GM12878 (cell line): ENCODE data around the gene COL19A1. TPM values are rescaled to one million over a fixed set of nuclear protein-coding genes. Genes with fewer than 3 reads are reported as not detected.
A peak's percentile ranks its signal among the peaks of the same experiment; 100 is the strongest.

Experiments
- CBFB ChIP-seq: IDR thresholded peaks from 2 replicates; pipeline ENCODE4 v1.6.1; 2016; ENCODE audit warnings: antibody characterized with exemption, low read depth
- KDM1A ChIP-seq: fragments of 200-600 bp; sonication (generic); IDR thresholded peaks from 2 replicates; pipeline ENCODE4 v1.6.1; 2016; ENCODE audit warnings: borderline replicate concordance
- MYB ChIP-seq: fragments of 150-350 bp; IDR thresholded peaks from 2 replicates; pipeline ENCODE4 v1.6.1; 2014; ENCODE audit warnings: mild to moderate bottlenecking, low read depth, low read length, borderline replicate concordance
- NR2C2 ChIP-seq: IDR thresholded peaks from 2 replicates; pipeline ENCODE4 v1.6.1; 2011; ENCODE audit warnings: borderline replicate concordance, low read depth; ENCODE audit not compliant: control insufficient read depth, insufficient read length
- RELA ChIP-seq: fragments of 450-650 bp; IDR thresholded peaks from 2 replicates; pipeline ENCODE4 v1.8.0; 2014; ENCODE audit warnings: borderline replicate concordance; ENCODE audit not compliant: partially characterized antibody
- SMAD5 ChIP-seq: IDR thresholded peaks from 2 replicates; pipeline ENCODE4 v1.6.1; 2016; ENCODE audit warnings: antibody characterized with exemption, low read depth
- STAT3 ChIP-seq: IDR thresholded peaks from 2 replicates; pipeline ENCODE4 v1.6.1; 2011; ENCODE audit warnings: low read depth, low read length, improper control_type of control experiment
- YY1 ChIP-seq: IDR thresholded peaks from 2 replicates; pipeline ENCODE4 v1.6.1; 2011; ENCODE audit warnings: low read depth, mild to moderate bottlenecking, low read length
- ZNF24 ChIP-seq: fragments of 450-650 bp; IDR thresholded peaks from 2 replicates; pipeline ENCODE4 v1.6.1; 2017; ENCODE audit warnings: antibody characterized with exemption, mild to moderate bottlenecking
- polyA plus RNA-seq, 11 experiments: library from polyadenylated mRNA; depleted of rRNA in 4 of 11; unstranded in 6 of 11; stranded (reverse) in 5 of 11; fragments of >200 nt; fragmentation: Nextera tagmentation in 4 of 11; fragmentation: Illumina TruSeq in 1 of 11; extraction: Ambion mirVana in 4 of 11; extraction: Trizol in 1 of 11; gene quantifications; 1 replicate in 1 of 11; 2 replicates in 10 of 11; pipeline versions ENCODE4 v1.2.1 to v1.2.3, GENCODE V29; 2011 to 2016; ENCODE audit warnings: inconsistent platforms in 2 of 11, missing spikeins in 2 of 11, low read depth in 1 of 11
- total RNA-seq, 4 experiments: library from RNA; depleted of rRNA in 3 of 4; stranded (reverse); fragments of >200 nt in 3 of 4; fragmentation: Illumina TruSeq in 1 of 4; extraction: Trizol in 1 of 4; gene quantifications; 2 replicates each; pipeline versions ENCODE4 v1.2.1 to v1.2.3, GENCODE V29; 2013 to 2021
- TF ChIP-seq, protein P1 (sequence below): IDR thresholded peaks from 2 replicates; pipeline ENCODE4 v1.6.1; 2012; ENCODE audit warnings: improper control_type of control experiment, low read depth, low read length; ENCODE audit not compliant: insufficient replicate concordance
- TF ChIP-seq, protein P2 (sequence below): fragments of 450-650 bp; IDR thresholded peaks from 2 replicates; pipeline ENCODE4 v1.6.1; 2017; ENCODE audit warnings: mild to moderate bottlenecking, moderate library complexity
- TF ChIP-seq, protein P3 (sequence below): IDR thresholded peaks from 2 replicates; pipeline ENCODE4 v1.6.1; 2011; ENCODE audit warnings: borderline replicate concordance, low read depth, mild to moderate bottlenecking, moderate library complexity, mixed read lengths, low read length; ENCODE audit not compliant: insufficient read depth; ENCODE audit errors: extremely low read length
- TF ChIP-seq, protein P4 (sequence below): IDR thresholded peaks from 2 replicates; pipeline ENCODE4 v1.6.1; 2011; ENCODE audit warnings: low read depth, low read length, improper control_type of control experiment, borderline replicate concordance
- TF ChIP-seq, protein P5 (sequence below): IDR thresholded peaks from 2 replicates; pipeline ENCODE4 v1.6.1; 2011; ENCODE audit warnings: borderline replicate concordance, low read depth, mild to moderate bottlenecking, moderate library complexity, low read length; ENCODE audit not compliant: insufficient read depth, poor library complexity, severe bottlenecking

Gene COL19A1
- total and polyA plus RNA-seq, 10 of the 15 experiments (the other 5 are each of a cell fraction or from before 2014, with no cell fraction given), result 1.1 to 13.5 (median 4.1) TPM

DNA sequence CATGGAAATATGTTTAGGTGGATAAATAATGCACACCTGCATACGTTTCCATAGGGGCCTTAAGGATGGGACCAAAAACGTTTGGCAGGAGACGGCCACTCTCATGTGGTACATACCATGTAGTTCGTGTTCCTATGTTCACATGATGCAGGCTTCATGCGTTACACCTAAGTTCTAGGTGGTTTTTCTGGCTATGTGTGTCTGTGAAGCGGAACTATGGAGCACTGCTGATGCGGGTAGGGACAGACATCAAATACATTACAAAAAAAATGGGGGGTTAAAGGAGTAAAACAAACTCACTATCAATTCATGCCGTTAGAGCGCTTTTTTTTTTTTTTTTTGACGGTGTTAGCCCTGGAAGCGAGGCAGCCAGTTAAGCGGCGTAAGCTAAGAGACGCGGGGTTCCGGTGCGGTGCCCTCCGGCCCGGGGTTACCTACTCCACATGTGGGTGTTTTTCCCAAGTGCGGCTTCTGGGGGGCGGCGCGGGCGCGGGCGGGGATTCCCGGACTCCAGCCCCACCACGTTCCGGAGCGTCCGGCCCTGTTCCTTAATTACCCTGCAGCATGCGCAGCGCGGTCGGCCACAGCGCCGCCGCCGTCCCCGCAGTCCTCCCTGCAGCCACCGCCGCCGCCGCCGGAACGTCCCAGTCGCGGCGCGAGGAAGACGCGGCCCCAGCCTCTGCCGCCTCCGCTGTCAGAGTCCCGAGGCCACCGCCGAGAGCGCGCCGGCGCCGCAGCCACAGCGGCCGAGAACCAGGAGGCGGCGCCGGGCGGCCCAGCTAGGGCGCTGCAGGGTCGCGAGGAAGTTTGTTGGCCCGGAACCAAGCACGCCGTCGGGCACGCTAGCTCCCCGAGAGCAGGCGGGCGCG, 648 bp downstream of the COL19A1 start (continued):
- TF ChIP-seq, protein P1, sequence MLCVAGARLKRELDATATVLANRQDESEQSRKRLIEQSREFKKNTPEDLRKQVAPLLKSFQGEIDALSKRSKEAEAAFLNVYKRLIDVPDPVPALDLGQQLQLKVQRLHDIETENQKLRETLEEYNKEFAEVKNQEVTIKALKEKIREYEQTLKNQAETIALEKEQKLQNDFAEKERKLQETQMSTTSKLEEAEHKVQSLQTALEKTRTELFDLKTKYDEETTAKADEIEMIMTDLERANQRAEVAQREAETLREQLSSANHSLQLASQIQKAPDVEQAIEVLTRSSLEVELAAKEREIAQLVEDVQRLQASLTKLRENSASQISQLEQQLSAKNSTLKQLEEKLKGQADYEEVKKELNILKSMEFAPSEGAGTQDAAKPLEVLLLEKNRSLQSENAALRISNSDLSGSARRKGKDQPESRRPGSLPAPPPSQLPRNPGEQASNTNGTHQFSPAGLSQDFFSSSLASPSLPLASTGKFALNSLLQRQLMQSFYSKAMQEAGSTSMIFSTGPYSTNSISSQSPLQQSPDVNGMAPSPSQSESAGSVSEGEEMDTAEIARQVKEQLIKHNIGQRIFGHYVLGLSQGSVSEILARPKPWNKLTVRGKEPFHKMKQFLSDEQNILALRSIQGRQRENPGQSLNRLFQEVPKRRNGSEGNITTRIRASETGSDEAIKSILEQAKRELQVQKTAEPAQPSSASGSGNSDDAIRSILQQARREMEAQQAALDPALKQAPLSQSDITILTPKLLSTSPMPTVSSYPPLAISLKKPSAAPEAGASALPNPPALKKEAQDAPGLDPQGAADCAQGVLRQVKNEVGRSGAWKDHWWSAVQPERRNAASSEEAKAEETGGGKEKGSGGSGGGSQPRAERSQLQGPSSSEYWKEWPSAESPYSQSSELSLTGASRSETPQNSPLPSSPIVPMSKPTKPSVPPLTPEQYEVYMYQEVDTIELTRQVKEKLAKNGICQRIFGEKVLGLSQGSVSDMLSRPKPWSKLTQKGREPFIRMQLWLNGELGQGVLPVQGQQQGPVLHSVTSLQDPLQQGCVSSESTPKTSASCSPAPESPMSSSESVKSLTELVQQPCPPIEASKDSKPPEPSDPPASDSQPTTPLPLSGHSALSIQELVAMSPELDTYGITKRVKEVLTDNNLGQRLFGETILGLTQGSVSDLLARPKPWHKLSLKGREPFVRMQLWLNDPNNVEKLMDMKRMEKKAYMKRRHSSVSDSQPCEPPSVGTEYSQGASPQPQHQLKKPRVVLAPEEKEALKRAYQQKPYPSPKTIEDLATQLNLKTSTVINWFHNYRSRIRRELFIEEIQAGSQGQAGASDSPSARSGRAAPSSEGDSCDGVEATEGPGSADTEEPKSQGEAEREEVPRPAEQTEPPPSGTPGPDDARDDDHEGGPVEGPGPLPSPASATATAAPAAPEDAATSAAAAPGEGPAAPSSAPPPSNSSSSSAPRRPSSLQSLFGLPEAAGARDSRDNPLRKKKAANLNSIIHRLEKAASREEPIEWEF, result no peak
- TF ChIP-seq, protein P2, sequence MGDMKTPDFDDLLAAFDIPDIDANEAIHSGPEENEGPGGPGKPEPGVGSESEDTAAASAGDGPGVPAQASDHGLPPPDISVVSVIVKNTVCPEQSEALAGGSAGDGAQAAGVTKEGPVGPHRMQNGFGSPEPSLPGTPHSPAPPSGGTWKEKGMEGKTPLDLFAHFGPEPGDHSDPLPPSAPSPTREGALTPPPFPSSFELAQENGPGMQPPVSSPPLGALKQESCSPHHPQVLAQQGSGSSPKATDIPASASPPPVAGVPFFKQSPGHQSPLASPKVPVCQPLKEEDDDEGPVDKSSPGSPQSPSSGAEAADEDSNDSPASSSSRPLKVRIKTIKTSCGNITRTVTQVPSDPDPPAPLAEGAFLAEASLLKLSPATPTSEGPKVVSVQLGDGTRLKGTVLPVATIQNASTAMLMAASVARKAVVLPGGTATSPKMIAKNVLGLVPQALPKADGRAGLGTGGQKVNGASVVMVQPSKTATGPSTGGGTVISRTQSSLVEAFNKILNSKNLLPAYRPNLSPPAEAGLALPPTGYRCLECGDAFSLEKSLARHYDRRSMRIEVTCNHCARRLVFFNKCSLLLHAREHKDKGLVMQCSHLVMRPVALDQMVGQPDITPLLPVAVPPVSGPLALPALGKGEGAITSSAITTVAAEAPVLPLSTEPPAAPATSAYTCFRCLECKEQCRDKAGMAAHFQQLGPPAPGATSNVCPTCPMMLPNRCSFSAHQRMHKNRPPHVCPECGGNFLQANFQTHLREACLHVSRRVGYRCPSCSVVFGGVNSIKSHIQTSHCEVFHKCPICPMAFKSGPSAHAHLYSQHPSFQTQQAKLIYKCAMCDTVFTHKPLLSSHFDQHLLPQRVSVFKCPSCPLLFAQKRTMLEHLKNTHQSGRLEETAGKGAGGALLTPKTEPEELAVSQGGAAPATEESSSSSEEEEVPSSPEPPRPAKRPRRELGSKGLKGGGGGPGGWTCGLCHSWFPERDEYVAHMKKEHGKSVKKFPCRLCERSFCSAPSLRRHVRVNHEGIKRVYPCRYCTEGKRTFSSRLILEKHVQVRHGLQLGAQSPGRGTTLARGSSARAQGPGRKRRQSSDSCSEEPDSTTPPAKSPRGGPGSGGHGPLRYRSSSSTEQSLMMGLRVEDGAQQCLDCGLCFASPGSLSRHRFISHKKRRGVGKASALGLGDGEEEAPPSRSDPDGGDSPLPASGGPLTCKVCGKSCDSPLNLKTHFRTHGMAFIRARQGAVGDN, result peak; percentile 86
- TF ChIP-seq SMAD5, result no peak
- TF ChIP-seq, protein P3, sequence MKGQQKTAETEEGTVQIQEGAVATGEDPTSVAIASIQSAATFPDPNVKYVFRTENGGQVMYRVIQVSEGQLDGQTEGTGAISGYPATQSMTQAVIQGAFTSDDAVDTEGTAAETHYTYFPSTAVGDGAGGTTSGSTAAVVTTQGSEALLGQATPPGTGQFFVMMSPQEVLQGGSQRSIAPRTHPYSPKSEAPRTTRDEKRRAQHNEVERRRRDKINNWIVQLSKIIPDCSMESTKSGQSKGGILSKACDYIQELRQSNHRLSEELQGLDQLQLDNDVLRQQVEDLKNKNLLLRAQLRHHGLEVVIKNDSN, result no peak
- TF ChIP-seq YY1, result peak; percentile 65
- 0 out of 2 replicates have a peak, but pooled peaks have one; percentile 58 for TF ChIP-seq ZNF24
- TF ChIP-seq KDM1A, result no peak
- no peak for TF ChIP-seq CBFB
- no peak for TF ChIP-seq STAT3
- TF ChIP-seq NR2C2, result no peak
- TF ChIP-seq, protein P4, sequence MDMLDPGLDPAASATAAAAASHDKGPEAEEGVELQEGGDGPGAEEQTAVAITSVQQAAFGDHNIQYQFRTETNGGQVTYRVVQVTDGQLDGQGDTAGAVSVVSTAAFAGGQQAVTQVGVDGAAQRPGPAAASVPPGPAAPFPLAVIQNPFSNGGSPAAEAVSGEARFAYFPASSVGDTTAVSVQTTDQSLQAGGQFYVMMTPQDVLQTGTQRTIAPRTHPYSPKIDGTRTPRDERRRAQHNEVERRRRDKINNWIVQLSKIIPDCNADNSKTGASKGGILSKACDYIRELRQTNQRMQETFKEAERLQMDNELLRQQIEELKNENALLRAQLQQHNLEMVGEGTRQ, result no peak; the same call in 1 of the 2 replicates
- peak; percentile 64 for TF ChIP-seq RELA
- TF ChIP-seq MYB, result no peak
- TF ChIP-seq, protein P5, sequence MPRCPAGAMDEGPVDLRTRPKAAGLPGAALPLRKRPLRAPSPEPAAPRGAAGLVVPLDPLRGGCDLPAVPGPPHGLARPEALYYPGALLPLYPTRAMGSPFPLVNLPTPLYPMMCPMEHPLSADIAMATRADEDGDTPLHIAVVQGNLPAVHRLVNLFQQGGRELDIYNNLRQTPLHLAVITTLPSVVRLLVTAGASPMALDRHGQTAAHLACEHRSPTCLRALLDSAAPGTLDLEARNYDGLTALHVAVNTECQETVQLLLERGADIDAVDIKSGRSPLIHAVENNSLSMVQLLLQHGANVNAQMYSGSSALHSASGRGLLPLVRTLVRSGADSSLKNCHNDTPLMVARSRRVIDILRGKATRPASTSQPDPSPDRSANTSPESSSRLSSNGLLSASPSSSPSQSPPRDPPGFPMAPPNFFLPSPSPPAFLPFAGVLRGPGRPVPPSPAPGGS, result no peak
